IMR-90 (cell line): ENCODE results near the gene MB21D2. TPM values are rescaled to one million over a fixed set of nuclear protein-coding genes. Genes with fewer than 3 reads are reported as not detected.

Experiments
- ATAC-seq: fragments of 200-7000 bp; cut with Tn5 transposase; 2 replicates; pipeline ENCODE4 v1.9.1; 2020; ENCODE audit warnings: low read depth, mild to moderate bottlenecking, moderate library complexity
- BruUV-seq: library from RNA; stranded (reverse); fragments of 400-500 nt; replicated peaks from 2 replicates; lab custom pipeline; 2021; lab: Mats Ljungman, UMichigan
- CTCF ChIA-PET: fragments of 300-600 bp; formaldehyde crosslinking; extraction: SDS; loops from one replicate; lab custom pipeline; 2021; ENCODE audit warnings: antibody characterized with exemption; lab: Yijun Ruan, JAX
- POLR2A ChIA-PET: fragments of 300-600 bp; sonication (Branson Sonifier 250); formaldehyde crosslinking; loops from one replicate; lab custom pipeline; 2022; ENCODE audit warnings: antibody characterized with exemption; ENCODE audit not compliant: unreplicated experiment; lab: Charles Lee
- DNase-seq: peaks from one replicate; pipeline ENCODE4 v3.0.0; 2013
- H2AFZ ChIP-seq: replicated peaks from 2 replicates; pipeline ENCODE3; 2013; ENCODE audit warnings: low read length, mild to moderate bottlenecking; ENCODE audit not compliant: poor library complexity
- H2AK5ac ChIP-seq: 2 replicates; pipeline ENCODE4 v1.6.1; 2013; ENCODE audit warnings: low read depth, low read length, inconsistent platforms
- H2AK9ac ChIP-seq: replicated peaks from 2 replicates; pipeline ENCODE3; 2013; ENCODE audit warnings: mild to moderate bottlenecking, low read depth, low read length, moderate library complexity; ENCODE audit not compliant: poor library complexity
- H2BK120ac ChIP-seq: 2 replicates; pipeline ENCODE4 v1.6.1; 2013; ENCODE audit warnings: low read depth, low read length, inconsistent platforms
- H2BK15ac ChIP-seq: 3 replicates; pipeline ENCODE4 v1.6.1; 2013; ENCODE audit warnings: low read depth, low read length, inconsistent platforms
- H2BK20ac ChIP-seq: 2 replicates; pipeline ENCODE4 v1.6.1; 2013; ENCODE audit warnings: low read depth, mild to moderate bottlenecking, inconsistent platforms, low read length, moderate library complexity
- H2BK5ac ChIP-seq: 2 replicates; pipeline ENCODE4 v1.6.1; 2013; ENCODE audit warnings: mild to moderate bottlenecking, low read depth, low read length, inconsistent platforms; ENCODE audit not compliant: poor library complexity, severe bottlenecking
- H3K14ac ChIP-seq: replicated peaks from 2 replicates; pipeline ENCODE4 v1.6.1; 2013; ENCODE audit warnings: low read depth, low read length, inconsistent platforms
- H3K18ac ChIP-seq: 2 replicates; pipeline ENCODE4 v1.6.1; 2013; ENCODE audit warnings: low read depth, low read length, control low read depth
- H3K23ac ChIP-seq: 2 replicates; pipeline ENCODE4 v1.6.1; 2013; ENCODE audit warnings: low read depth, low read length, inconsistent platforms
- H3K27ac ChIP-seq: 2 replicates; pipeline ENCODE4 v1.5.1; 2013; ENCODE audit warnings: mild to moderate bottlenecking, control low read depth, low read length; ENCODE audit not compliant: insufficient read depth
- H3K27me3 ChIP-seq: 2 replicates; pipeline ENCODE4 v1.6.1; 2013; ENCODE audit warnings: low read length; ENCODE audit not compliant: control insufficient read depth, insufficient read depth
- H3K36me3 ChIP-seq: 2 replicates; pipeline ENCODE4 v1.6.1; 2013; ENCODE audit warnings: low read length, mixed read lengths; ENCODE audit not compliant: control insufficient read depth, insufficient read depth
- H3K4ac ChIP-seq: 2 replicates; pipeline ENCODE4 v1.6.1; 2013; ENCODE audit warnings: low read depth, low read length, inconsistent platforms
- H3K4me1 ChIP-seq: 2 replicates; pipeline ENCODE4 v1.6.1; 2013; ENCODE audit warnings: low read length, mixed read lengths; ENCODE audit not compliant: control insufficient read depth, insufficient read depth
- H3K4me2 ChIP-seq: 2 replicates; pipeline ENCODE4 v1.6.1; 2013; ENCODE audit warnings: low read depth, mild to moderate bottlenecking, control low read depth, low read length, moderate library complexity
- H3K4me3 ChIP-seq: 2 replicates; pipeline ENCODE4 v1.5.1; 2013; ENCODE audit warnings: low read depth, mild to moderate bottlenecking, control low read depth, low read length, moderate library complexity; ENCODE audit not compliant: insufficient read depth
- H3K56ac ChIP-seq: 2 replicates; pipeline ENCODE4 v1.6.1; 2013; ENCODE audit warnings: low read length, inconsistent platforms; ENCODE audit not compliant: insufficient read depth; ENCODE audit errors: extremely low read depth
- H3K79me1 ChIP-seq, 2 experiments: 2 replicates each; pipeline ENCODE4 v1.6.1; 2013; ENCODE audit warnings: low read length in 2 of 2, inconsistent platforms in 1 of 2, low read depth in 1 of 2
- H3K9ac ChIP-seq: 2 replicates; pipeline ENCODE4 v1.6.1; 2013; ENCODE audit warnings: low read depth, low read length, control low read depth
- H3K9me1 ChIP-seq: 2 replicates; pipeline ENCODE4 v1.6.1; 2013; ENCODE audit warnings: low read length, inconsistent platforms; ENCODE audit not compliant: insufficient read depth
- H3K9me3 ChIP-seq: 2 replicates; pipeline ENCODE4 v1.6.1; 2013; ENCODE audit warnings: low read length; ENCODE audit not compliant: control insufficient read depth, insufficient read depth
- H4K20me1 ChIP-seq: 2 replicates; pipeline ENCODE4 v1.6.1; 2013; ENCODE audit warnings: low read length, inconsistent platforms; ENCODE audit not compliant: insufficient read depth
- H4K5ac ChIP-seq: 2 replicates; pipeline ENCODE4 v1.6.1; 2013; ENCODE audit warnings: mild to moderate bottlenecking, low read depth, low read length, control low read depth
- H4K8ac ChIP-seq, 2 experiments: 2 replicates each; pipeline ENCODE4 v1.6.1; 2013; ENCODE audit warnings: low read depth in 2 of 2, low read length in 2 of 2, control low read depth in 1 of 2, inconsistent platforms in 1 of 2
- H4K91ac ChIP-seq: 2 replicates; pipeline ENCODE4 v1.6.1; 2013; ENCODE audit warnings: low read depth, low read length, inconsistent platforms; ENCODE audit not compliant: insufficient read depth
- FOS ChIP-seq: fragments of 150-350 bp; IDR thresholded peaks from 2 replicates; pipeline ENCODE4 v1.6.1; 2016; ENCODE audit warnings: low read depth, low read length
- MAZ ChIP-seq: IDR thresholded peaks from 2 replicates; pipeline ENCODE4 v1.6.1; 2012; ENCODE audit warnings: low read depth, mild to moderate bottlenecking, low read length, improper control_type of control experiment, moderate library complexity, borderline replicate concordance
- NFE2L2 ChIP-seq: fragments of 150-350 bp; IDR thresholded peaks from 2 replicates; pipeline ENCODE4 v1.6.1; 2016; ENCODE audit warnings: low read depth, mild to moderate bottlenecking, low read length
- RAD21 ChIP-seq: IDR thresholded peaks from 2 replicates; pipeline ENCODE4 v1.6.1; 2012; ENCODE audit warnings: low read length, improper control_type of control experiment
- RCOR1 ChIP-seq: IDR thresholded peaks from 2 replicates; pipeline ENCODE4 v1.6.1; 2012; ENCODE audit warnings: mild to moderate bottlenecking, low read length, improper control_type of control experiment; ENCODE audit not compliant: insufficient replicate concordance
- RFX5 ChIP-seq: IDR thresholded peaks from 2 replicates; pipeline ENCODE4 v1.8.0; 2012; ENCODE audit warnings: low read depth, mild to moderate bottlenecking, low read length, moderate library complexity
- SMC3 ChIP-seq: fragments of 150-350 bp; IDR thresholded peaks from 2 replicates; pipeline ENCODE4 v1.6.1; 2016; ENCODE audit warnings: low read depth, mild to moderate bottlenecking, antibody characterized with exemption, low read length, moderate library complexity
- WGBS, 2 experiments: methylation state at CpG; one replicate each; pipeline versions ENCODE4 v1.1.5 to v1.1.7; 2013; ENCODE audit warnings: missing lambda C conversion rate in 2 of 2; ENCODE audit not compliant: insufficient read length in 1 of 2; ENCODE audit errors: extremely low coverage in 2 of 2; 5-methylcytosine and 5-hydroxymethylcytosine counted together
- dilution Hi-C: fragments of 300-500 bp; cut with HindIII; formaldehyde crosslinking; loops from one replicate; pipeline ENCODE4 v1.14.3; 2018; ENCODE audit warnings: low sequenced_read_pairs; ENCODE audit not compliant: unreplicated experiment
- in situ Hi-C: fragments of 300-500 bp; cut with MboI; formaldehyde crosslinking; loops from 3 replicates; pipeline ENCODE4 v1.14.3; 2019; ENCODE audit warnings: low sequenced_read_pairs, inconsistent platforms, mixed read lengths
- intact Hi-C: fragments of 100-400 bp; cut with micrococcal nuclease; formaldehyde crosslinking; loops from 2 replicates; pipeline ENCODE4 v1.10.0; 2022
- polyA plus RNA-seq, 3 experiments: library from polyadenylated mRNA; depleted of rRNA; stranded (reverse); fragments of >200 nt; gene quantifications; 2 replicates each; pipeline ENCODE4 v1.2.3, GENCODE V29; 2012; ENCODE audit warnings: low replicate concordance in 1 of 3
- total RNA-seq: library from RNA; depleted of rRNA; stranded (reverse); fragments of >200 nt; gene quantifications from 2 replicates; pipeline ENCODE4 v1.2.3, GENCODE V29; 2012
- TF ChIP-seq, protein P1 (sequence below): fragments of 150-350 bp; IDR thresholded peaks from 2 replicates; pipeline ENCODE4 v1.6.1; 2016; ENCODE audit warnings: low read depth, mild to moderate bottlenecking, low read length, moderate library complexity, borderline replicate concordance

The MB21D2 gene
- total and polyA plus RNA-seq, 2 of the 4 experiments (the other 2 are of a cell fraction): 13.6 to 44.8 TPM

- H2BK120ac ChIP-seq: no peak overlapping the region
- H2AFZ ChIP-seq: no peak overlapping the region
- H4K20me1 ChIP-seq: no peaks in the 10 kb centered on the region
- H4K5ac ChIP-seq: no peak overlapping the region
- dilution Hi-C loops (no loop called here), intact Hi-C loops (no loop called here), in situ Hi-C loops (no loop called here)
- no CpG with 5 or more reads among the region's 4 CpGs for WGBS, 2 experiments
- TF ChIP-seq RCOR1 (no peak), MAZ (no peak), RAD21 (no peak), FOS (no peak), NFE2L2 (no peak), SMC3 (no peak), RFX5 (no peak)
- TF ChIP-seq, protein P1, sequence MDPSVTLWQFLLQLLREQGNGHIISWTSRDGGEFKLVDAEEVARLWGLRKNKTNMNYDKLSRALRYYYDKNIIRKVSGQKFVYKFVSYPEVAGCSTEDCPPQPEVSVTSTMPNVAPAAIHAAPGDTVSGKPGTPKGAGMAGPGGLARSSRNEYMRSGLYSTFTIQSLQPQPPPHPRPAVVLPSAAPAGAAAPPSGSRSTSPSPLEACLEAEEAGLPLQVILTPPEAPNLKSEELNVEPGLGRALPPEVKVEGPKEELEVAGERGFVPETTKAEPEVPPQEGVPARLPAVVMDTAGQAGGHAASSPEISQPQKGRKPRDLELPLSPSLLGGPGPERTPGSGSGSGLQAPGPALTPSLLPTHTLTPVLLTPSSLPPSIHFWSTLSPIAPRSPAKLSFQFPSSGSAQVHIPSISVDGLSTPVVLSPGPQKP: no peak
- no peak overlapping the region for H3K4me2 ChIP-seq
- no peaks in the 10 kb centered on the region for H3K79me1 ChIP-seq
- ATAC-seq (no peak), DNase-seq (no peak)
- no peak overlapping the region for H2BK20ac ChIP-seq
- peaks cover 4% of the 10 kb centered on the region; the same call in 1 of the 2 replicates for H3K27me3 ChIP-seq
- no peak overlapping the region for H2BK5ac ChIP-seq
- H4K8ac ChIP-seq: no peak overlapping the region
- POLR2A ChIA-PET: no interaction called here
- H3K9ac ChIP-seq: no peak overlapping the region
- no peak overlapping the region for H3K4me3 ChIP-seq
- no peaks in the 10 kb centered on the region for H3K36me3 ChIP-seq
- no peak overlapping the region for H2BK15ac ChIP-seq
- H3K9me3 ChIP-seq: no peaks in the 10 kb centered on the region
- peaks cover 4% of the 10 kb centered on the region for H3K4me1 ChIP-seq
- no peak overlapping the region for H2AK9ac ChIP-seq
- no peak overlapping the region for H3K27ac ChIP-seq
- no peak overlapping the region for H3K56ac ChIP-seq
- H3K23ac ChIP-seq: no peak overlapping the region
- no peak overlapping the region for H2AK5ac ChIP-seq
- CTCF ChIA-PET: no interaction called here
- H3K14ac ChIP-seq: no peak overlapping the region
- H3K4ac ChIP-seq: no peak overlapping the region
- no peak overlapping the region for H4K91ac ChIP-seq
- no peak overlapping the region for H3K18ac ChIP-seq
- H3K9me1 ChIP-seq: peaks cover 3% of the 10 kb centered on the region; the same call in 1 of the 2 replicates
- no TSS peak for BruUV-seq
Measured at GRCh38 chr3:192940129-192940528, 22.5 kb upstream of the MB21D2 start.
